ENCODE results near the gene LUC7L. TPM values are rescaled to one million over a fixed set of nuclear protein-coding genes. Genes with fewer than 3 reads are reported as not detected.
"Not testable (repeated sequence)": the region's sequence is repeated elsewhere in the genome, so short reads cannot be mapped to it uniquely, and the experiment has no call there.

The LUC7L gene
- total RNA-seq, 1 donor from 2014 or later: 64.6 TPM

DNA sequence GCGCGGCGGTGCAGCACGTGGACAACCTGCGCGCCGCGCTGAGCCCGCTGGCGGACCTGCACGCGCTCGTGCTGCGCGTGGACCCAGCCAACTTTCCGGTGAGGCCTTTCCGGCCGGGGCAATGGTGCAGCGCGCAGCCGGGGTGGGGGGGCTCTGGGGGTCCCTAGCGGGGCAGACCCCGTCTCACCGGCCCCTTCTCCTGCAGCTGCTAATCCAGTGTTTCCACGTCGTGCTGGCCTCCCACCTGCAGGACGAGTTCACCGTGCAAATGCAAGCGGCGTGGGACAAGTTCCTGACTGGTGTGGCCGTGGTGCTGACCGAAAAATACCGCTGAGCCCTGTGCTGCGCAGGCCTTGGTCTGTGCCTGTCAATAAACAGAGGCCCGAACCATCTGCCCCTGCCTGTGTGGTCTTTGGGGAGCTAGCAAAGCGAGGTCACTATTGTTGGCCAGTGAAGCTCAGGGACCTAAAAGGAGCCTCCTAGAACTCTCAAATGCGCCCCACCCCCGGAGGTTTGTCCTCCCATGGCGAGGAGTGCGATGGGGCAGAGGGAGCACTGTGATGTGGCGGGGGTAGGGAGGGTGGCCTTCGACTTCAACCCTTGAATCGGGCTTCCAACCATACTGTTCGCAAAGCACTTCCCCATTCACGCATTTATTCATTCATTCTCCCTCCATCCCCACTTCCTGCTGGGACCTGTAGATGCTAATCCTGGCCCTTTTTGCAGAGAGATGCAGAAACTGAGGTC lies 62.7 kb downstream of the LUC7L start:
- Mint-ChIP-seq H3K27me3 (ENCODE audit: low read depth) (peaks cover 31% of the 10 kb centered on the region), H3K9me3 (ENCODE audit: low read depth) (no peaks in the 10 kb centered on the region), H3K27ac (ENCODE audit: unreplicated experiment) (no peak overlapping the region), H3K36me3 (ENCODE audit: low read depth) (no peaks in the 10 kb centered on the region), H3K4me3 (ENCODE audit: unreplicated experiment) (no peak overlapping the region), H3K4me1 (ENCODE audit: low read depth) (peaks cover 12% of the 10 kb centered on the region)
- no peak for DNase-seq (ENCODE audit: low spot score)
- TF ChIP-seq, protein P1, sequence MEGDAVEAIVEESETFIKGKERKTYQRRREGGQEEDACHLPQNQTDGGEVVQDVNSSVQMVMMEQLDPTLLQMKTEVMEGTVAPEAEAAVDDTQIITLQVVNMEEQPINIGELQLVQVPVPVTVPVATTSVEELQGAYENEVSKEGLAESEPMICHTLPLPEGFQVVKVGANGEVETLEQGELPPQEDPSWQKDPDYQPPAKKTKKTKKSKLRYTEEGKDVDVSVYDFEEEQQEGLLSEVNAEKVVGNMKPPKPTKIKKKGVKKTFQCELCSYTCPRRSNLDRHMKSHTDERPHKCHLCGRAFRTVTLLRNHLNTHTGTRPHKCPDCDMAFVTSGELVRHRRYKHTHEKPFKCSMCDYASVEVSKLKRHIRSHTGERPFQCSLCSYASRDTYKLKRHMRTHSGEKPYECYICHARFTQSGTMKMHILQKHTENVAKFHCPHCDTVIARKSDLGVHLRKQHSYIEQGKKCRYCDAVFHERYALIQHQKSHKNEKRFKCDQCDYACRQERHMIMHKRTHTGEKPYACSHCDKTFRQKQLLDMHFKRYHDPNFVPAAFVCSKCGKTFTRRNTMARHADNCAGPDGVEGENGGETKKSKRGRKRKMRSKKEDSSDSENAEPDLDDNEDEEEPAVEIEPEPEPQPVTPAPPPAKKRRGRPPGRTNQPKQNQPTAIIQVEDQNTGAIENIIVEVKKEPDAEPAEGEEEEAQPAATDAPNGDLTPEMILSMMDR (IDR thresholded peaks at IDR 0.05): no peak

DNA sequence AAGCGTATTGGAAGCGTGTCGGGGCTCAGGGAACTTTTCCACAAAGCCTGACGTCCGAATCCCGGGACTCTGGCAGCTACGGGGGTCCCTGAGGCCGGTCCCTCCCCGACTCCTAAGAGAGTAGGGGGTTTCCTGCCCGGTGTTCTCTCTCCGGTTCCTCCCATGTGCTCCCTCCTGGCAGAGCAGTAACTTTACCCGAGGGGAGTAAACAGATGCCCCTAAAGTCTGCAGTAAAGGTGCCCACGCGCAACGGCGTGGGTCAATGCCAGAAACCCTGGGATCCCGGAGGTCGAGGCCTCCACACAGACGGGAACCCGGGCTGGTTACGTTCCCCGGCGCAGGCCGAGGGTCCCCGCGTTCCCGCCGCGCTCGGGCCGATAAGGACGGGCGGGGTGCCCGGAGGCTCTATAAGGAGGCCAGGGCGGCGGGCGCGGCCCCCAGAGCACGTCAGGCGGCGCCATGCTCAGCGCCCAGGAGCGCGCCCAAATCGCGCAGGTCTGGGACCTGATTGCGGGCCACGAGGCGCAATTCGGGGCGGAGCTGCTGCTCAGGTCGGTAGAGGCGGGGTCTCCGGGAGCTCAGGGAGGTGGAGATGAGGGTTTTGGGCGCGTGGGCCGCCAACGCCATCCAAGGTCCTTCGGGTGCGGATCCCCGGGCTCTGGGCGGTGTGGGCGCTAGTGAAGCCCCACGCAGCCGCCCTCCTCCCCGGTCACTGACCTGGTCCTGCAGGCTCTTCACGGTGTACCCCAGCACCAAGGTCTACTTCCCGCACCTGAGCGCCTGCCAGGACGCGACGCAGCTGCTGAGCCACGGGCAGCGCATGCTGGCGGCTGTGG lies 63.5 kb downstream of the LUC7L start, which contains the start of gene HBM:
Gene HBM, plus strand, starts transcription at position 440 of the 836 bp plus-strand sequence. Its CDS starts 20 bp downstream, at position 460.
- Mint-ChIP-seq H3K9me3 (ENCODE audit: low read depth) (no peaks in the 10 kb centered on the region), H3K27me3 (ENCODE audit: low read depth) (peaks cover 33% of the 10 kb centered on the region), H3K36me3 (ENCODE audit: low read depth) (no peaks in the 10 kb centered on the region), H3K4me1 (ENCODE audit: low read depth) (peaks cover 12% of the 10 kb centered on the region), H3K27ac (ENCODE audit: unreplicated experiment) (no peak within 1 kb of the TSS), H3K4me3 (ENCODE audit: unreplicated experiment) (peak within 1 kb of the TSS; percentile 9)
- TF ChIP-seq, protein P1 (IDR thresholded peaks at IDR 0.05): no peak
- DNase-seq (ENCODE audit: low spot score): no peak

DNA sequence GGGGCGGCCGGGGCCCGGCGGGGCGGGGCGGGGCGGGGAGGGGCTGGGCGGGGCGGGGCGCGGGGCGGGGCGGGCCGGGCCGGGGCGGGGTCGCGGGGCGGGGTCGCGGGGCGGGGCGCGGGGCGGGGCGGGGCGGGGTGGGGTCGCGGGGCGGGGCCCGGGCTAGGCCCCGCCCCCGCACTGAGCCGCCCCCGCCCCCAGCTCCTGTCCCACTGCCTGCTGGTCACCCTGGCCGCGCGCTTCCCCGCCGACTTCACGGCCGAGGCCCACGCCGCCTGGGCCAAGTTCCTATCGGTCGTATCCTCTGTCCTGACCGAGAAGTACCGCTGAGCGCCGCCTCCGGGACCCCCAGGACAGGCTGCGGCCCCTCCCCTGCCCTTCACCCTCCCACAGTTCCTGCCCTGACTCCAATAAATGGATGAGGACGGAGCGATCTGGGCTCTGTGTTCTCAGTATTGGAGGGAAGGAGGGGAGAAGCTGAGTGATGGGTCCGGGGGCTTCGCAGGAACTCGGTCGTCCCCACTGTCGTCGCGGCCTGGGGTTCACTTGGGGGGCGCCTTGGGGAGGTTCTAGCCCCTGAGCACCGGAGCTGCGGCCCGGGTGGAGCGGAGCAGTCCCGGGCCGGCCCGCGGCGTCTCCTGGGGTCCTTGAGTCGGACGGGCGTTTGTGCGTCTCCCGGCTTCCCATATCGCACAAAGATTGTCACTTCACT lies 64.3 kb downstream of the LUC7L start:
- Mint-ChIP-seq H3K36me3 (ENCODE audit: low read depth) (no peaks in the 10 kb centered on the region), H3K27me3 (ENCODE audit: low read depth) (peaks cover 29% of the 10 kb centered on the region), H3K4me1 (ENCODE audit: low read depth) (peaks cover 10% of the 10 kb centered on the region), H3K9me3 (ENCODE audit: low read depth) (no peaks in the 10 kb centered on the region), H3K4me3 (ENCODE audit: unreplicated experiment) (peak overlapping the region; percentile 9), H3K27ac (ENCODE audit: unreplicated experiment) (no peak overlapping the region)
- DNase-seq (ENCODE audit: low spot score): no peak
- TF ChIP-seq, protein P1 (IDR thresholded peaks at IDR 0.05): no peak

DNA sequence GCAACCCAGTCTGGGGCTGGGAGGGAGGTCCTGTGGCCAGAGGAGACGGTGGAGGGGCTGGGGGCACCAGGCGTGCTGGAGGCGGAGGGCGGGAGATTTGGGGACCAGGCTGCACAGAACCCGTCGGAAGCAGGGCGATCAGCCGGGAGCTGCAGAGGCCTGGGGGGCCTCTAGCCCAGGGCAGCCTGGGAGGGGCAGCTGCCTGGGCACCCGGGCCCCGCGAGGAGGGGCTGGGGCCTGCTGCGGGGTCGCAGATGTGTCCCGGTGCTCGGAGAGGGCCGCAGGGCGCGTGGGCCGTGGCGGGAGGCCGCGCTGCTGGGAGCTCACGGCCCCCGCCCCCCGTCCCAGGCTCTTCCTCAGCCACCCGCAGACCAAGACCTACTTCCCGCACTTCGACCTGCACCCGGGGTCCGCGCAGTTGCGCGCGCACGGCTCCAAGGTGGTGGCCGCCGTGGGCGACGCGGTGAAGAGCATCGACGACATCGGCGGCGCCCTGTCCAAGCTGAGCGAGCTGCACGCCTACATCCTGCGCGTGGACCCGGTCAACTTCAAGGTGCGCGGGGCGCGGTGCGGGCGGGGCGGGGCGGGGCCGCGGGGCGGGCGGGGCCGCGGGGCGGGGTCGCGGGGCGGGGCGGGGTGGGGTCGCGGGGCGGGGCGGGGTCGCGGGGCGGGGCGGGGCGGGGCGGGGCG lies 65.0 kb downstream of the LUC7L start:
- not testable (repeated sequence) for H3K4me1 Mint-ChIP-seq (ENCODE audit: low read depth); H3K27ac Mint-ChIP-seq (ENCODE audit: unreplicated experiment); DNase-seq (ENCODE audit: low spot score); H3K4me3 Mint-ChIP-seq (ENCODE audit: unreplicated experiment); H3K36me3 Mint-ChIP-seq (ENCODE audit: low read depth); H3K9me3 Mint-ChIP-seq (ENCODE audit: low read depth)
- peaks cover 32% of the 10 kb centered on the region for H3K27me3 Mint-ChIP-seq (ENCODE audit: low read depth)

DNA sequence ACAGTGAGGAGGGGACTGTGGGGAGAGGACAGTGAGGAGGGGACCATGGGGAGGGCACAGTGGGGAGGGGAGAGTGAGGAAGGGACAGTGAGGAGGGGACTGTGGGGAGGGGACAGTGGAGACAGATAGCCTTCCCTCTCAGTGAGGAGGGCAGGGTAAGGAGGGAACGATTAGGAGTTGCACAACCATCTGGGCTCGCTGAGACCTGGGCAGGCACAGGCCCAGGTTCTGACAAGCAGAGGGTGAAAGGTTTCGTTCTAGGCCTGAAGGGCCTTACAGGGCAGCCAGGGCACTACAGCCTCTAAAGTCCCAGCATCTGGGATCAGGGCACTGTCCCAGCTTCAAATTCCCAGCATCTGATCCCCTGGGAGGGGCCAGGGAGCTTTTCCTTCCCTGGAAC lies 65.6 kb downstream of the LUC7L start:
- DNase-seq (ENCODE audit: low spot score): not testable (repeated sequence)

DNA sequence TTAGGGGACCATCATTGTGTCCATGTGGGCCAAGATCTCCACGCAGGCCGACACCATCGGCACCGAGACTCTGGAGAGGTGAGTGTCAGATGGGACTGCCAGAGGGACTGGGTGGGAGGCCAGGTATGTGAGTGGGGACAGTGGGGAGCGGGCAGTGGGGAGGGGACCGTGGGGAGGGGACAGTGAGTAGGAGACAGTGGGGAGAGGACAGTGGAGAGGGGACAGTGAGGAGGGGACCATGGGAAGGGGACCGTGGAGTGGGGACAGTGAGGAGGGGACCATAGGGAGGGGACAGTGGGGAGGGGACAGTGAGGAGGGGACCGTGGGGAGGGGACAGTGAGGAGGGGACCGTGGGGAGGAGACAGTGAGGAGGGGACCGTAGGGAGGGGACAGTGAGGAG lies 66.1 kb downstream of the LUC7L start:
- not testable (repeated sequence) for H3K4me1 Mint-ChIP-seq (ENCODE audit: low read depth); H3K4me3 Mint-ChIP-seq (ENCODE audit: unreplicated experiment); H3K27ac Mint-ChIP-seq (ENCODE audit: unreplicated experiment); H3K36me3 Mint-ChIP-seq (ENCODE audit: low read depth); DNase-seq (ENCODE audit: low spot score); H3K9me3 Mint-ChIP-seq (ENCODE audit: low read depth)
- peaks cover 31% of the 10 kb centered on the region for H3K27me3 Mint-ChIP-seq (ENCODE audit: low read depth)

More for the DNA sequence above, 65.6 kb downstream of the LUC7L start:
- H3K9me3 Mint-ChIP-seq (ENCODE audit: low read depth); H3K27ac Mint-ChIP-seq (ENCODE audit: unreplicated experiment); H3K4me3 Mint-ChIP-seq (ENCODE audit: unreplicated experiment); H3K36me3 Mint-ChIP-seq (ENCODE audit: low read depth); H3K4me1 Mint-ChIP-seq (ENCODE audit: low read depth): not testable (repeated sequence)
- peaks cover 33% of the 10 kb centered on the region for H3K27me3 Mint-ChIP-seq (ENCODE audit: low read depth)

All from chondrocyte (in vitro differentiated cells).